ENCODE results near the gene ZC3H18. TPM values are rescaled to one million over a fixed set of nuclear protein-coding genes. Genes with fewer than 3 reads are reported as not detected.

ZC3H18 gene
- polyA plus RNA-seq, 1 experiment: 11.2 TPM

GRCh38 chr16:88584676-88585075, 14.5 kb downstream of the ZC3H18 start:
- POLR2A ChIA-PET: no interaction called here
- CTCF ChIA-PET: no interaction called here
- Histone ChIP-seq H3K27me3 (ENCODE audit: control insufficient read depth, insufficient read depth, low read length) (no peaks in the 10 kb centered on the region), H3K36me3 (ENCODE audit: control insufficient read depth, insufficient read depth, low read length) (peaks cover 26% of the 10 kb centered on the region), H3K4me3 (ENCODE audit: low read depth, low read length) (no peak overlapping the region)
- DNase-seq (ENCODE audit: low read depth): no peak
- TF ChIP-seq, protein P1, sequence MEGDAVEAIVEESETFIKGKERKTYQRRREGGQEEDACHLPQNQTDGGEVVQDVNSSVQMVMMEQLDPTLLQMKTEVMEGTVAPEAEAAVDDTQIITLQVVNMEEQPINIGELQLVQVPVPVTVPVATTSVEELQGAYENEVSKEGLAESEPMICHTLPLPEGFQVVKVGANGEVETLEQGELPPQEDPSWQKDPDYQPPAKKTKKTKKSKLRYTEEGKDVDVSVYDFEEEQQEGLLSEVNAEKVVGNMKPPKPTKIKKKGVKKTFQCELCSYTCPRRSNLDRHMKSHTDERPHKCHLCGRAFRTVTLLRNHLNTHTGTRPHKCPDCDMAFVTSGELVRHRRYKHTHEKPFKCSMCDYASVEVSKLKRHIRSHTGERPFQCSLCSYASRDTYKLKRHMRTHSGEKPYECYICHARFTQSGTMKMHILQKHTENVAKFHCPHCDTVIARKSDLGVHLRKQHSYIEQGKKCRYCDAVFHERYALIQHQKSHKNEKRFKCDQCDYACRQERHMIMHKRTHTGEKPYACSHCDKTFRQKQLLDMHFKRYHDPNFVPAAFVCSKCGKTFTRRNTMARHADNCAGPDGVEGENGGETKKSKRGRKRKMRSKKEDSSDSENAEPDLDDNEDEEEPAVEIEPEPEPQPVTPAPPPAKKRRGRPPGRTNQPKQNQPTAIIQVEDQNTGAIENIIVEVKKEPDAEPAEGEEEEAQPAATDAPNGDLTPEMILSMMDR (IDR thresholded peaks at IDR 0.05; ENCODE audit: insufficient read depth, low read depth, low read length): no peak

DNA sequence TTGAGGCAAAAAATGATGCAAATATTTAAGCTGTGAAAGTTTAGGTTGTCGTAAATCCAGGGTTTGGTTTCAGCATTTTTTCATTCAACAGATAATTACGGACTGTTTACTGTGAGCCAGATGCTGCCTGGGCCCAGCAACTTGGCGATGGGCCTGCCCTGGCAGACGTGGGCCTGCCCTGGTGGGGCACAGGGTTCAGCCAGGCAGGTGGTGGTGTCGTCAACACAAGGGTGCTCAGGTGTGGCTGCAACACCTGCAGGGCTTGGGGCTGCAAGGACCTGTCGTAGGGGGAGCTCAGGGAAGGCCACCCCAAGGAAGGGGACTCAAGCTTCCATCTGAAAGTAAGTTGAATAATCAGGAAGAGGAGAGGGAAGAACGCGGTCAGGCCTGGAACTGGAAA, 15.1 kb downstream of the ZC3H18 start:
- Histone ChIP-seq H3K27me3 (ENCODE audit: control insufficient read depth, insufficient read depth, low read length) (no peaks in the 10 kb centered on the region), H3K36me3 (ENCODE audit: control insufficient read depth, insufficient read depth, low read length) (peaks cover 27% of the 10 kb centered on the region), H3K4me3 (ENCODE audit: low read depth, low read length) (no peak overlapping the region)
- TF ChIP-seq, protein P1 (IDR thresholded peaks at IDR 0.05; ENCODE audit: insufficient read depth, low read depth, low read length): no peak
- no peak for DNase-seq (ENCODE audit: low read depth)
- CTCF ChIA-PET: no interaction called here
- POLR2A ChIA-PET: no interaction called here

DNA sequence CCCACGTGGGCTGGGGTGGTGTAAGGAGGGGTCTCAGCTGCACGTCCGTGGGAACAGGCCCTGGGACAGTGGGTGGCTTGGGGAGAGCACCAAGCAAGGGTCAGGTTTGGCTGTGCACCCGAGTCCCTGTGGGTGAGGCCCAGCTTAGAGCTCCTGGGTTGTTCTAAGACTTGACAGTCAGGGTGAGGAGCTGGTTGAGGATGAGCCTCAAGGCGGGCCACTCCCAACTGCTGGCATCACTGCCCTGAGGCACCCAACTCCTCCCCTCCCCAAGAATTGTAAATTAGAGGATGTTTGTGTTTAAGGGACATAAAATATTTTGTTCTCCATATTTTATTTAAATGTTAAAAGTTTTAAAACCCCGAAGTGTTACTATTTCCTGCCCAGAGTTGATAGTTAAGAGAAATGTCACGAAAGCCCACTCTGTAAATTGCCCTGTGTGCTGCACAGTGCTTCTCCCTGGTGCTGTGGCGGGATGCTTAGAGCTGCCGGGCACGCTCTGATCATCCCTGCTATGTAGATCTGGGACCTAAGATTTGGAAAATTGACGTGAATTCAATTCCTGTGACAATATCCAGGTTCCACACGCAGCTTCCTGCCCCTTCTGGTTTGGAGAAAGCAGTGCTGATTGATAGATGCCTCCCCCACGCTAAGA, 15.9 kb downstream of the ZC3H18 start:
- ChIA-PET CTCF (no interaction called here), POLR2A (no interaction called here)
- Histone ChIP-seq H3K4me3 (ENCODE audit: low read depth, low read length) (no peak overlapping the region), H3K36me3 (ENCODE audit: control insufficient read depth, insufficient read depth, low read length) (peaks cover 25% of the 10 kb centered on the region), H3K27me3 (ENCODE audit: control insufficient read depth, insufficient read depth, low read length) (no peaks in the 10 kb centered on the region)
- TF ChIP-seq, protein P1 (IDR thresholded peaks at IDR 0.05; ENCODE audit: insufficient read depth, low read depth, low read length): no peak
- no peak for DNase-seq (ENCODE audit: low read depth)

- H3K4me3 ChIP-seq (ENCODE audit: low read depth, low read length): no peak overlapping the region
- ChIA-PET POLR2A (no interaction called here), CTCF (no interaction called here)
- H3K27me3 ChIP-seq (ENCODE audit: control insufficient read depth, insufficient read depth, low read length): no peaks in the 10 kb centered on the region
- TF ChIP-seq, protein P1 (IDR thresholded peaks at IDR 0.05; ENCODE audit: insufficient read depth, low read depth, low read length): no peak
- DNase-seq (ENCODE audit: low read depth): no peak
- peaks cover 25% of the 10 kb centered on the region for H3K36me3 ChIP-seq (ENCODE audit: control insufficient read depth, insufficient read depth, low read length)
These were observed 17.9 kb downstream of the ZC3H18 start for GRCh38 chr16:88588148-88588547.

DNA sequence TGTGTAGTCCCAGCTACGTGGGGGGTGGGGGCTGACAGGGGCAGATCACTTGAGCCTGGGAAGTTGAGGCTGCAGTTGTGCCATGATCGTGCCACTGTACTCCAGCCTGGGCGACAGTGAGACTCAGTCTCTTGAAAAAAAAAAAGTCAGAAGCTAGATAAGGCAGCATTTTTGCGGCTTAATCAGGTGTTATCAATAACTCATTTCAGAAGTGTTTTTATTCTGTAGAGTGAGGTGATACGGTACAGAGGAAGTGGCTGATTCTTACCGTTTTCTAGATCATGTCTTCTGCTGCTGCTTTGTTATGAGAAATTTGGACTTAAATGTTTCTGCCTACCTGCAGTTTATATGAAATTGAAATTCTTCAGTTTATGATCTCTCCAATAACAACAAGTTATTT, 18.6 kb downstream of the ZC3H18 start:
- Histone ChIP-seq H3K27me3 (ENCODE audit: control insufficient read depth, insufficient read depth, low read length) (no peaks in the 10 kb centered on the region), H3K36me3 (ENCODE audit: control insufficient read depth, insufficient read depth, low read length) (peaks cover 24% of the 10 kb centered on the region), H3K4me3 (ENCODE audit: low read depth, low read length) (no peak overlapping the region)
- CTCF ChIA-PET: no interaction called here
- TF ChIP-seq, protein P1 (IDR thresholded peaks at IDR 0.05; ENCODE audit: insufficient read depth, low read depth, low read length): no peak
- POLR2A ChIA-PET: no interaction called here
- DNase-seq (ENCODE audit: low read depth): no peak

Data from BJ (cell line).